ENCODE data around the gene UBIAD1. TPM values are rescaled to one million over a fixed set of nuclear protein-coding genes. Genes with fewer than 3 reads are reported as not detected.

Gene UBIAD1
- total RNA-seq = 6.7 and 11.1 TPM in 2 replicates

DNA sequence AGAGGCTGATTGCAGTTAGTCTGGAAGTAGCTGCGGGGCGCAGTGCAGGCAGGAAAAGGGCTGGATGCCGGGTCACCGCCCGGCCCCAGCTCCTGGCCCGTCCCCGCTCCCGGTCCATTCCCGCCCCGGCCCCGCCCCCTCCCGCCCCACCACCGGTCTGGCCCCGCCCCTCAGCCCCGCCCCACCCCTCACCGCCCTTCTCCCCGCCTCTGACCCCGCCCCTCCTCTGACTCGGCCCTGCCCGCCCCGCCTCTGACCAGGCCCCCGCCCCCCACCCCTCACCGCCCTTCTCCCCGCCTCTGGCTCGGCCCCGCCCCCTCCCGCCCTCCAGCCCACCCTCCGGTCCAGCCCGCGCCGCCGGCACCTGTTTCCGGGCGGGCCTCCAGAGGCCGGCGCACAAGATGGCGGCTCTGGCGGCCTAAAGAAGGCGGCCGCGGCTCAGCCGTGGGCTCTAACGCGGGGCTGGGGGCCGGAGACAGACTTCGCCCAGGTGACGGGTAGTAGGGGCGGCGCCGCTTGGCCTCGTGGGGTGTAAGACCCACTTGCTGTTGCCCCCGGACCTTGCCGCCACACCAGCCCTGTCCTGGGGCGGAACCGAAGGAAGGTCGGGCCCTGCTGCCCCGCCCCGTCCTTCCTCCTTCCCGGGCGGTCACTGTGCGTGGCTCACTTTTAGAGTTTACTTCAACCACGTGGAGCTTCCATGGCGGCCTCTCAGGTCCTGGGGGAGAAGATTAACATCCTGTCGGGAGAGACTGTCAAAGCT lies at the start of gene UBIAD1:
Gene UBIAD1 (plus strand): TSS at position 367 of the 763 bp plus-strand sequence. CDS start 334 bp downstream, at position 701.
- peak; percentile 23 for TF ChIP-seq CTCF (IDR thresholded peaks at IDR 0.05; ENCODE audit: insufficient read depth, low read length, severe bottlenecking)
- Histone ChIP-seq H3K27me3 (ENCODE audit: control insufficient read depth, insufficient read depth, low read length) (no peaks in the 10 kb centered on the region), H3K36me3 (ENCODE audit: control insufficient read depth, insufficient read depth, low read length) (no peaks in the 10 kb centered on the region), H3K4me3 (ENCODE audit: low read depth, low read length) (peak within 1 kb of the TSS; percentile 87)
- DNase-seq (ENCODE audit: low read depth) (peak; percentile 59), FAIRE-seq (no peak)

DNA sequence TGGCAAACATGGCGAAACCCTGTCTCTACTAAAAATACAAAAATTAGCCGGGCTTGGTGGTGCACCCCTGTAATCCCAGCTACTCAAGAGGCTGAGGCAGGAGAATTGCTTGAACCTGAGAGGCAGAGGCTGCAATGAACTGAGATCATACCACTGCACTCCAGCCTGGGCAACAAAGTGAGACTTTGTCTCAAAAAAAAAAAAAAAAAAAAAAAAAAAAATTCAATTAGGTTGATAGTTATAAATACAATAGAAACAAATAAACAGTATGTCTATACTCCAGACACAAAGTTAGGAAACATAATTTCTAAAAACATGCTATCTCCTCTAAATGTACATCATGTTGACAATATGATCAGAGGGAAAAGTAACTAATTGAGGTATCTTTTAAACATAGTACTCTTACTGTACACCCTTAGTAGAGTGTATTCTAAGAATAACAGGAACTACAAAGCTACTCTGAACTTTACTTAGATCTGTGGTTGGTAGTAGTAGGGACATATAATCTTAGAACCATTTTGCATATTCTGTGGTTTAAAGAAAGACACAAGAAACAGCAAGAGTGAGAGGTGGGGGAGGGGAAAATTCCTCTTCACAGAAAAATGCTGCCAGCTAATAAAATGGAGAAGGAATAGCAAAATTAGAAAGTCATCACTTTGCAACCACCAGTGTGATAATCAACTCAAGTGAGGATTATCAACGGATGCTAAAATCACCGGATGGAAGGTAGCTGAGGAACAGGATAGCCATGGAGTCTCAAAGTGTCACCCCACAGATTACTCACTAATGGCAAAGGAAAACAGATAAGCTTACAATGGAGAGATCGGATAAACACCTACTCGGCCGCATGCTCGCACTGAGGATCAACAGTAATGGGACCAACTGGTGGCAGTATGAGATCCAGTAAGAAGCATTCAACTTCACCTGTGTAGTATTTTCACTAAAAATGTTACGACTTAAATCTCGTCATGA lies 45.6 kb upstream of the UBIAD1 start:
- no peak for FAIRE-seq
- DNase-seq (ENCODE audit: low read depth) = no peak
- H3K27me3 ChIP-seq (ENCODE audit: control insufficient read depth, insufficient read depth, low read length) = no peaks in the 10 kb centered on the region
- peaks cover 18% of the 10 kb centered on the region for H3K36me3 ChIP-seq (ENCODE audit: control insufficient read depth, insufficient read depth, low read length)
- no peak overlapping the region for H3K4me3 ChIP-seq (ENCODE audit: low read depth, low read length)
- no peak for TF ChIP-seq CTCF (IDR thresholded peaks at IDR 0.05; ENCODE audit: insufficient read depth, low read length, severe bottlenecking)

- no peaks in the 10 kb centered on the region for H3K27me3 ChIP-seq (ENCODE audit: control insufficient read depth, insufficient read depth, low read length)
- no peak overlapping the region for H3K4me3 ChIP-seq (ENCODE audit: low read depth, low read length)
- no peak for FAIRE-seq
- H3K36me3 ChIP-seq (ENCODE audit: control insufficient read depth, insufficient read depth, low read length) = peaks cover 24% of the 10 kb centered on the region
- DNase-seq (ENCODE audit: low read depth) = no peak
- no peak for TF ChIP-seq CTCF (IDR thresholded peaks at IDR 0.05; ENCODE audit: insufficient read depth, low read length, severe bottlenecking)
Observed at GRCh38 chr1:11229203-11229602, 43.8 kb upstream of the UBIAD1 start.

- Histone ChIP-seq H3K36me3 (ENCODE audit: control insufficient read depth, insufficient read depth, low read length) (peaks cover 27% of the 10 kb centered on the region), H3K27me3 (ENCODE audit: control insufficient read depth, insufficient read depth, low read length) (no peaks in the 10 kb centered on the region), H3K4me3 (ENCODE audit: low read depth, low read length) (no peak overlapping the region)
- no peak for DNase-seq (ENCODE audit: low read depth)
- no peak for FAIRE-seq
- no peak for TF ChIP-seq CTCF (IDR thresholded peaks at IDR 0.05; ENCODE audit: insufficient read depth, low read length, severe bottlenecking)
Observed at GRCh38 chr1:11233208-11233607, 39.8 kb upstream of the UBIAD1 start.

GRCh38 chr1:11237356-11237755 lies 35.6 kb upstream of the UBIAD1 start:
- peaks cover 27% of the 10 kb centered on the region for H3K36me3 ChIP-seq (ENCODE audit: control insufficient read depth, insufficient read depth, low read length)

More at GRCh38 chr1:11237356-11237755, 35.6 kb upstream of the UBIAD1 start:
- H3K4me3 ChIP-seq (ENCODE audit: low read depth, low read length) = no peak overlapping the region
- DNase-seq (ENCODE audit: low read depth) (no peak), FAIRE-seq (no peak)
- H3K27me3 ChIP-seq (ENCODE audit: control insufficient read depth, insufficient read depth, low read length) = no peaks in the 10 kb centered on the region
- TF ChIP-seq CTCF (IDR thresholded peaks at IDR 0.05; ENCODE audit: insufficient read depth, low read length, severe bottlenecking) = no peak

Data from bronchial epithelial cell (primary cell).